ENCODE results near the gene SPATA3.
"Not testable (repeated sequence)": the region's sequence is repeated elsewhere in the genome, so short reads cannot be mapped to it uniquely, and the experiment has no call there.

The SPATA3 gene

DNA sequence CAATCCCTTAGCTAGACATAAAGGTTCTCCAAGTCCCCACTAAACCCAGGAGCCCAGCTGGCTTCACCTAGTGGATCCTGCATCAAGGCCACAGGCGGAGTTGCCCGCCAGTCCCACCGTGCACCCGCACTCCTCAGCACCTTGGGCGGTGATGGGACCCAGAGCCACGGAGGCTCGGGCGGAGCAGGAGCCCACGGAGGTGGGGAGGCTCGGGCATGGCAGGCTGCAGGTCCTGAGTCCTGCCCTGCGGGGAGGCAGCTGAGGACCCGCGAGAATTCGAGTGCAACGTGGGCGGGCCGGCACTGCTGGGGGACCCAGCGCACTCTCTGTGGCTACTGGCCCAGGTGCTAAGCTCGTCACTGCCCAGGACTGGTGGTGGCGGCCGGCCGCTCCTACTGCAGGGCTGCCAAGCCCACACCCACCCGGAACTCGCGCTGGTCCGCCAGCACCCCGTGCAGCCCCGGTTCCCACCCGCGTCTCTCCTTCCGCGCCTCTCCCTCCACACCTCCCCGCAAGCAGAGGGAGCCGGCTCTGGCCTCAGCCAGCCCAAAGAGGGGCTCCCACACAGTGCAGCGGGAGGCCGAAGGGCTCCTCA lies 31.7 kb upstream of the SPATA3 start:
- H3K27ac ChIP-seq (ENCODE audit: extremely low read depth, low read depth, low read length): no peak overlapping the region
- H3K4me3 ChIP-seq (ENCODE audit: low read depth, low read length): no peak overlapping the region
- H3K36me3 ChIP-seq (ENCODE audit: control insufficient read depth in 2 of 2, insufficient read depth in 1 of 2, low read length in 2 of 2): no peaks in the 10 kb centered on the region
- ChIA-PET CTCF (interaction anchor here (1.1 kb wide), 1 partner anchor 23 kb away, joined by 4 read pairs; no protein-coding TSS in a partner anchor), POLR2A (no interaction called here)
- H3K4me1 ChIP-seq (ENCODE audit: control insufficient read depth, insufficient read depth, low read length): no peaks in the 10 kb centered on the region
- no peaks in the 10 kb centered on the region for H3K9me3 ChIP-seq (ENCODE audit: control insufficient read depth, insufficient read depth, low read depth, low read length)
- TF ChIP-seq ZNF555 (tag by site-specific recombination; conservative IDR thresholded peaks at IDR 0.05) (no peak), PRDM1 (tag by site-specific recombination; IDR thresholded peaks at IDR 0.05) (no peak), GLIS1 (tag by site-specific recombination; IDR thresholded peaks at IDR 0.05) (no peak), ZNF623 (tag by site-specific recombination; IDR thresholded peaks at IDR 0.05) (no peak), ZNF837 (tag by site-specific recombination; IDR thresholded peaks at IDR 0.05) (no peak), ZFP37 (tag by site-specific recombination; IDR thresholded peaks at IDR 0.05) (no peak), ZNF10 (tag by site-specific recombination; IDR thresholded peaks at IDR 0.05) (no peak), ZNF140 (tag by site-specific recombination; IDR thresholded peaks at IDR 0.05) (no peak)
- TF ChIP-seq, protein P1, sequence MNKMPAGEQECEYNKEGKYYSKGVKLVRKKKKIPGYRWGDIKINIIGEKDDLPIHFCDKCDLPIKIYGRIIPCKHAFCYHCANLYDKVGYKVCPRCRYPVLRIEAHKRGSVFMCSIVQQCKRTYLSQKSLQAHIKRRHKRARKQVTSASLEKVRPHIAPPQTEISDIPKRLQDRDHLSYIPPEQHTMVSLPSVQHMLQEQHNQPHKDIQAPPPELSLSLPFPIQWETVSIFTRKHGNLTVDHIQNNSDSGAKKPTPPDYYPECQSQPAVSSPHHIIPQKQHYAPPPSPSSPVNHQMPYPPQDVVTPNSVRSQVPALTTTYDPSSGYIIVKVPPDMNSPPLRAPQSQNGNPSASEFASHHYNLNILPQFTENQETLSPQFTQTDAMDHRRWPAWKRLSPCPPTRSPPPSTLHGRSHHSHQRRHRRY (tag by site-specific recombination; IDR thresholded peaks at IDR 0.05): no peak

DNA sequence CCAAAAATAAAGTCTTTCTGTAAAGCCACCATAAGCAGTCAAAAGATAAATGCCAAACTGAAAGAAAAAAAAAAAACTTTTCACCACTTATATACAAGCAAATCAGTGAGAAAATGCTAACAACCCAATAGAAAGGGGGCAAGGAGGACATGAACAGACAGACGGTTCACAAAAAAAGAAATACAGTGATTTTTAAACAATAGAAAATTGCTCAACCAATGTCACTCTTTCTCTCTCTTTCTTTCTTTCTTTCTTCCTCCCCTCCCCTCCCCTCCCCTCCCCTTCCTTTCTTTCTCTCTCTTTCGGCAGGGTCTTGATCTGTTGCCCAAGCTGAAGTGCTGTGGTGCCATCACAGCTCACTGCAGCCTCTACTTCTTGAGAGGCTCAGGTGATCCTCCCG lies 28.8 kb upstream of the SPATA3 start:
- Histone ChIP-seq H3K9me3 (ENCODE audit: control insufficient read depth, insufficient read depth, low read depth, low read length) (no peaks in the 10 kb centered on the region), H3K27ac (ENCODE audit: extremely low read depth, low read depth, low read length) (no peak overlapping the region), H3K36me3 (ENCODE audit: control insufficient read depth in 2 of 2, insufficient read depth in 1 of 2, low read length in 2 of 2) (no peaks in the 10 kb centered on the region), H3K4me1 (ENCODE audit: control insufficient read depth, insufficient read depth, low read length) (no peaks in the 10 kb centered on the region), H3K4me3 (ENCODE audit: low read depth, low read length) (no peak overlapping the region)
- POLR2A ChIA-PET: no interaction called here
- TF ChIP-seq GLI2 (tag by site-specific recombination; IDR thresholded peaks at IDR 0.05; ENCODE audit: borderline replicate concordance, low read depth): no peak
- TF ChIP-seq ZNF23 (tag by site-specific recombination; IDR thresholded peaks at IDR 0.05; ENCODE audit: borderline replicate concordance): no peak
- TF ChIP-seq ZNF24 (tag by site-specific recombination; IDR thresholded peaks at IDR 0.05): no peak
- no peak for TF ChIP-seq ZNF221 (tag by site-specific recombination; IDR thresholded peaks at IDR 0.05; ENCODE audit: borderline replicate concordance)
- TF ChIP-seq, protein P2, sequence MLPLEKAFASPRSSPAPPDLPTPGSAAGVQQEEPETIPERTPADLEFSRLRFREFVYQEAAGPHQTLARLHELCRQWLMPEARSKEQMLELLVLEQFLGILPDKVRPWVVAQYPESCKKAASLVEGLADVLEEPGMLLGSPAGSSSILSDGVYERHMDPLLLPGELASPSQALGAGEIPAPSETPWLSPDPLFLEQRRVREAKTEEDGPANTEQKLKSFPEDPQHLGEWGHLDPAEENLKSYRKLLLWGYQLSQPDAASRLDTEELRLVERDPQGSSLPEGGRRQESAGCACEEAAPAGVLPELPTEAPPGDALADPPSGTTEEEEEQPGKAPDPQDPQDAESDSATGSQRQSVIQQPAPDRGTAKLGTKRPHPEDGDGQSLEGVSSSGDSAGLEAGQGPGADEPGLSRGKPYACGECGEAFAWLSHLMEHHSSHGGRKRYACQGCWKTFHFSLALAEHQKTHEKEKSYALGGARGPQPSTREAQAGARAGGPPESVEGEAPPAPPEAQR (tag by site-specific recombination; IDR thresholded peaks at IDR 0.05): no peak
- TF ChIP-seq ZNF747 (tag by site-specific recombination; IDR thresholded peaks at IDR 0.05): no peak
- TF ChIP-seq ZNF585B (tag by site-specific recombination; IDR thresholded peaks at IDR 0.05): no peak
- TF ChIP-seq ZNF776 (tag by site-specific recombination; IDR thresholded peaks at IDR 0.05; ENCODE audit: borderline replicate concordance): no peak
- TF ChIP-seq OVOL3 (tag by site-specific recombination; IDR thresholded peaks at IDR 0.05): no peak
- no peak for TF ChIP-seq ZNF510 (tag by site-specific recombination; IDR thresholded peaks at IDR 0.05; ENCODE audit: insufficient replicate concordance)
- TF ChIP-seq HOXC10 (CRISPR knock-in tag; IDR thresholded peaks at IDR 0.05): no peak
- TF ChIP-seq ZNF561 (tag by site-specific recombination; IDR thresholded peaks at IDR 0.05; ENCODE audit: borderline replicate concordance): no peak
- TF ChIP-seq ZNF266 (tag by site-specific recombination; IDR thresholded peaks at IDR 0.05; ENCODE audit: low read depth): no peak
- TF ChIP-seq ZFP41 (tag by site-specific recombination; IDR thresholded peaks at IDR 0.05; ENCODE audit: borderline replicate concordance): no peak
- TF ChIP-seq ZNF416 (tag by site-specific recombination; IDR thresholded peaks at IDR 0.05): no peak
- no peak for TF ChIP-seq ZNF211 (tag by site-specific recombination; IDR thresholded peaks at IDR 0.05; ENCODE audit: low read depth)
- TF ChIP-seq ZSCAN23 (tag by site-specific recombination; IDR thresholded peaks at IDR 0.05): no peak
- TF ChIP-seq, protein P3, sequence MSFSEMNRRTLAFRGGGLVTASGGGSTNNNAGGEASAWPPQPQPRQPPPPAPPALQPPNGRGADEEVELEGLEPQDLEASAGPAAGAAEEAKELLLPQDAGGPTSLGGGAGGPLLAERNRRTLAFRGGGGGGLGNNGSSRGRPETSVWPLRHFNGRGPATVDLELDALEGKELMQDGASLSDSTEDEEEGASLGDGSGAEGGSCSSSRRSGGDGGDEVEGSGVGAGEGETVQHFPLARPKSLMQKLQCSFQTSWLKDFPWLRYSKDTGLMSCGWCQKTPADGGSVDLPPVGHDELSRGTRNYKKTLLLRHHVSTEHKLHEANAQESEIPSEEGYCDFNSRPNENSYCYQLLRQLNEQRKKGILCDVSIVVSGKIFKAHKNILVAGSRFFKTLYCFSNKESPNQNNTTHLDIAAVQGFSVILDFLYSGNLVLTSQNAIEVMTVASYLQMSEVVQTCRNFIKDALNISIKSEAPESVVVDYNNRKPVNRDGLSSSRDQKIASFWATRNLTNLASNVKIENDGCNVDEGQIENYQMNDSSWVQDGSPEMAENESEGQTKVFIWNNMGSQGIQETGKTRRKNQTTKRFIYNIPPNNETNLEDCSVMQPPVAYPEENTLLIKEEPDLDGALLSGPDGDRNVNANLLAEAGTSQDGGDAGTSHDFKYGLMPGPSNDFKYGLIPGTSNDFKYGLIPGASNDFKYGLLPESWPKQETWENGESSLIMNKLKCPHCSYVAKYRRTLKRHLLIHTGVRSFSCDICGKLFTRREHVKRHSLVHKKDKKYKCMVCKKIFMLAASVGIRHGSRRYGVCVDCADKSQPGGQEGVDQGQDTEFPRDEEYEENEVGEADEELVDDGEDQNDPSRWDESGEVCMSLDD (tag by site-specific recombination; IDR thresholded peaks at IDR 0.05): no peak
- TF ChIP-seq ZNF596 (tag by site-specific recombination; IDR thresholded peaks at IDR 0.05): no peak
- CTCF ChIA-PET: interaction anchor here (0.7 to 1.6 kb wide), 2 partner anchors 120 to 143 kb away, joined by 4 to 5 read pairs; no protein-coding TSS in a partner anchor

DNA sequence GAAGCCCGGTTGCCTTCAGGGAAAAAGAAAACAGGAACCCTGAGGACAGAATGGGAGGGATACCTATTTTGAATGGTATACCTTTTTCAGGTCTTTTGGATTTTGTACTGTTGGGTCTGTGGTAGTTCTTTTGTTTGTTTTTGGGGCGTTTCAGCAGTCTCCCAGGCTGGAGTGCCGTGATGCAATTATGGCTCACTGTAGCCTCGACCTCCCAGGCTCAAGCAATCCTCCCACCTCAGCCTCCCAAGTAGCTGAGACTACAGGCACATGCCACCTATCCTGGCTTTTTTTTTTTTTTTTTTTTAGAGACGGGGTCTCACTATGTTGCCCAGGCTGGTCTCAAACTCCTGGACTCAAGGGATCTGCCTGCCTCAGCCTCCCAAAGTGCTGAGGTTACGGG lies 27.6 kb upstream of the SPATA3 start:
- CTCF ChIA-PET: interaction anchor here (0.5 kb wide), 1 partner anchor 42 kb away, joined by 3 read pairs; no protein-coding TSS in a partner anchor
- H3K4me3 ChIP-seq (ENCODE audit: low read depth, low read length); H3K4me1 ChIP-seq (ENCODE audit: control insufficient read depth, insufficient read depth, low read length); POLR2A ChIA-PET; H3K27ac ChIP-seq (ENCODE audit: extremely low read depth, low read depth, low read length); H3K9me3 ChIP-seq (ENCODE audit: control insufficient read depth, insufficient read depth, low read depth, low read length); H3K36me3 ChIP-seq (ENCODE audit: control insufficient read depth in 2 of 2, insufficient read depth in 1 of 2, low read length in 2 of 2): not testable (repeated sequence)

All from HEK293 (cell line).